Limb (tissue), 2 donors: ENCODE data around the gene ANLN.
"Not testable (repeated sequence)": the region's sequence is repeated elsewhere in the genome, so short reads cannot be mapped to it uniquely, and the experiment has no call there.

Experiments
- DNase-seq, 2 donors: peaks; one replicate each; pipeline ENCODE4 v3.0.0-alpha.2; 2016; ENCODE audit errors: extremely low spot score in 2 of 2

The ANLN gene

DNA sequence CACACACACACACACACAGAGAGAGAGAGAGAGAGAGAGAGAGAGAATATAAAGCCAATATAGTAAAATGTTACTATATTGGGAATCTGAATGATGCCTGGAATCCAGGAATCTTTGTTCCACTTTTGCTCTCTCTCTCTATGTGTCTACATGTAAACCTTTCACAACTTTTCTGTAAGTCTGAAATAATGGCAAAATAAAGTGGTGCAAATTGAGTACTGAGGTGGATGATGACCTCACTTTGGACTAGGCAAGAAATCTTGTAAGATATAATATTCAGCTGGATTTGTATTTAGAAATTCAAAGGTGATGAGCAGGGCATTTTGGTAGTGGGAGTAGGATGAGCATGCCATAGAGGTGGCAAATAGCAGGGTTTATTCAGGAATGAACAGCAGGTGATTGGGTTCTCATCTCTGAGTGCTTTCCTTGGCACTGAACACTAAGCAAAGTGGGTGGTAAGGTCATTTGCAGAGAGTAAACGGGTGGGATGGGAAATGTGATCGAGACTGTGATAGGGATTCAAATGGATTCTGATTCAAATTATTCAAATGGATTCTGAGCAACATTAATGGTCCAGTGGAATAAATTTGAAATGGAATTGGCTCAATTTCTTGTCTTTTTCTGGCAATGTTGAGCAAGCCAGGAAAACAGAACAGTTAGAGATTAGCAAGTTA lies 9.7 kb upstream of the ANLN start:
- no peak for DNase-seq

GRCh38 chr7:36381056-36381455 lies 8.6 kb upstream of the ANLN start:
- DNase-seq, result no peak

DNA sequence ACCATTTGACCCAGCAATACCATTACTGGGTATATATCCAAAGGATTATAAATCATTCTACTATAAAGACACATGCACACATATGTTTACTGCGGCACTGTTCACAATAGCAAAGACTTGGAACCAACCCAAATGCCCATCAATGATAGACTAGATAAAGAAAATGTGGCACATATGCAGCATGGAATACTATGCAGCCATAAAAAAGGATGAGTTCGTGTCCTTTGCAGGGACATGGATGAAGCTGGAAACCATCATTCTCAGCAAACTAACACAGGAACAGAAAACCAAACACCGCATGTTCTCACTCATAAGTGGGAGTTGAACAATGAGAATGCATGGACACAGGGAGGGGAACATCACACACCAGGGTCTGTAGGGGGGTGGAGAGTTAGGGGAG lies 6.4 kb upstream of the ANLN start:
- not testable (repeated sequence) for DNase-seq

GRCh38 chr7:36385646-36386045 lies 4.0 kb upstream of the ANLN start:
- DNase-seq, result not testable (repeated sequence)

GRCh38 chr7:36387435-36388231 lies 2.0 kb upstream of the ANLN start:
- DNase-seq, result no peak

GRCh38 chr7:36388423-36388822 lies 1.2 kb upstream of the ANLN start:
- DNase-seq, result no peak

DNA sequence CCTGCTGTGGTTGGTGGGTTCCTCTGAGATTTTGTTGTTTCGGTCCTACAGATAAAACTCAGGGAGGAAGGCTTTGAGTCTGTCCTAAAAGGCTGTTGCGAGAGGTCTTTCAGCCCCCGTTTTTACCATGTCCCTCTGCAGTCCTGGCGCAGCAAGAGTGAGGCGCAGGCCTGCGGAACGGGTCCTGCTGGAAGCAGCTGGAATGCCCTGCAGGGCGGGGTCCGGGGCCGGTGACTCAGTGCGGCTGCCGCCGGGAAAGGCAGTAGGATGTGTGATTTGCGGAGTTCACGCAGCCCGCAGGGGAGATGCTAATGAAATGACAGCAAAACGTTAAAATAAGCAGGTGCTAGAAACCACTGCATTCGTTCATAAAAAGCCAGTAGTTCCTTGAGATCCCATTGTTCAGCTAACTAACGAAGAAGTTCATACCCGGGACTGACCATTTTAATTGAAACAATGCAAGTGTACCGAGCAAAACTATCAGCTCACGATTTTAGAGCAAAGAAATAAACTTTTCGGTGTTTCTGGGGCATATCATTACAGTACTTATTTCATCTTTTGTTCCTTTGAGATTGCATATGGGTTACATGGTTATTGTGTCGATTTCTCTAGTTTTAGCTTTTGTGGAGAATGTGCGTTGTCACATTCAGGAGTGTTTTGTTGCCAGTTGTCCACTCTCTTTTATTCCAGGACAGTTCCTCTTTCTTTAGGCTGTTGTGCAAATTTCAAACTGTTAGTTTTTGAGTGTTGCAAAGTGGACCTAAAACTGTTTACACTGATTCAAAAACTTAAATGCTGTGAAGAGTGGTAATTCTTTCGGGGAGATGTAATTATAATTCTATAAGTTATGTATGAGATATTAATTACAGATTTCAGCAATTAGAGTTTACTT lies 783 bp downstream of the ANLN start:
- DNase-seq, result peak; percentile 79 to 88

GRCh38 chr7:36391436-36392198 lies 2.0 kb downstream of the ANLN start:
- no peak for DNase-seq

DNA sequence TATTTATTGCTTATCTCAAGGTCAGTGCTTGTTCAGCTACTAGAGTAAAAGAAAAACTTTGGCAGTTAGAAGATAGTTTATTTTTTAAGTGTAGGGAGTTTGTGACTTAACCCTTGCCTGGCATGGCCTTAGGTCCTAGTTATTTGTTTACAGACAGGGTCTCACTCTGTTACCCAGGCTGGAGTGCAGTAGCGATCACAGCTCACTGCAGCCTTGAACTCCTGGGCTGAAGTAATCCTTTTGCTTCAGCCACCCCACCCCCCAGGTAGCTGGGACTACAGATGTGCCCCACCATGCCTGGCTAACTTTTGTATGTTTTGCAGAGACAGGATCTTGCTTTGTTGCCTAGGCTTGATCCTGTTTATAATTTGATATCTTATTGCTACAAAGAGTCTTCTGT lies 4.2 kb downstream of the ANLN start:
- DNase-seq, result no peak

GRCh38 chr7:36395171-36395894 lies 5.7 kb downstream of the ANLN start:
- no peak for DNase-seq

- no peak for DNase-seq
Measured at GRCh38 chr7:36396150-36396549, 6.5 kb downstream of the ANLN start.

- no peak for DNase-seq
Measured at GRCh38 chr7:36400036-36400435, 10.4 kb downstream of the ANLN start.

GRCh38 chr7:36400606-36401005 lies 10.9 kb downstream of the ANLN start:
- no peak for DNase-seq

GRCh38 chr7:36403452-36403851 lies 13.8 kb downstream of the ANLN start:
- no peak for DNase-seq

DNA sequence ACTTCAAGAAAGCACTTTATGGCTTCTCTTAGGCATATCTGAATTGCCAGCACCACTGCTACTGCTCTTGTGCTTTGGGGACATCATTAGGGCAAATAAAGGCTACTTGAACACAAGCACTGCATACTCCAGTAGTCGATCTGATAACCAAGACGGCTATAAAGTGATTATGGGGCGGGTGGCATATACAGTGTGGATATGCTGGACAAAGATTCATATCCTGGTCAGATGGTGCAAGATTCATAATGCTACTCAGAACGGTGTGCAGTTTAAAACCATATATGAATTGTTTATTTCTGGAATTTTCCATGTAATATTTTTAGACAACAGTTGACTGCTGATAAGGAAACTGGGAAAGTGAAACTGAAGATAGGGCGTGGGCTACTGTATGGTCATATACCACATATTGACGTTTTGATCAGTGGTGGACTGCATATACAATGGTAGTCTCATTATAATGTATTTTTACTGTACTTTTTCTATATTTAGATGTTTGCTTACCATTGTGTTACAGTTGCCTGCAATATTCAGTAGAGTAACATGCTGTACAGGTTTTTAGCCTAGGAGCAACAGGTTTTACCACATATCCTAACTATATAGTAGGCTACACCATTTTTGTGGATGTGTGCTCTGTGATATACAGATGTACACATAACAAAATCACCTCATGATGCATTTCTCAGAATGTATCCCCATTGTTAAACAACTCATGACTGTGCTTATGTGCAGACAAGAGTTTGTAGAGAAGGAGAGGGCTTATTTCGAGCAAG lies 15.2 kb downstream of the ANLN start:
- no peak for DNase-seq

- DNase-seq, result no peak
Measured at GRCh38 chr7:36405409-36405803, 15.7 kb downstream of the ANLN start.

- DNase-seq, result no peak
Measured at GRCh38 chr7:36406156-36406555, 16.5 kb downstream of the ANLN start.

DNA sequence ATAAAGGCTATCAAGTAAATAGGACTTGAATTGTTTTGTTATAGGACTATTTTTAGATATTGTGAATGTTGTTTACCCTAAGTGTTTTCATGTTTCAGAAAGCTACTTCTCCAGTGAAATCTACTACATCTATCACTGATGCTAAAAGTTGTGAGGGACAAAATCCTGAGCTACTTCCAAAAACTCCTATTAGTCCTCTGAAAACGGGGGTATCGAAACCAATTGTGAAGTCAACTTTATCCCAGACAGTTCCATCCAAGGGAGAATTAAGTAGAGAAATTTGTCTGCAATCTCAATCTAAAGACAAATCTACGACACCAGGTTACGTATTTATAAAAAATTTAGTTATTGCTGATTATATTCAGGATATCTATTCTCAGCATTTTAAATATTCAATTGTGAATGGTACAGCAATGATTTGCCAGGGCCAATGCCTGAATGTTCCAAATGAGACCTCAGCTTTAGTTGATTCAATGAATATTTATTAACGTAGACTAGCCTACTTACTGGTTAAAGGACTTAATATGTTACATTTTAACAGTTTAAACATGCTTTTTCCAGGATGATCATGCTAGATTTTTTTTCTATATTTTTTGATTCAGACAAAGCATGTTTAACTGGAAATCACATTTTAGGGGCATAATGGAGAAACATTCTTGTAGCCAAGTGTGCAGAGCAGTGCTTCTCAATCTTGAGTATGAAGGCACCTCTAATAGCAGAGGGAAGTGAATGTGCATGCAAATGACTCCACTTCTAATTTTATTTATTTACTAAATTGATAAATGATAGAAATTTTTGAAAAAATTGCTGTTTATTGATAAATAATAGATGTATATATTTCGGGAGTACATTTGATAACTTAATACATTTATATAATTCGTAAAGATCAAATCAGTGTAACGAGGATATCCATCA lies 18.2 kb downstream of the ANLN start:
- no peak for DNase-seq

GRCh38 chr7:36408589-36408988 lies 18.9 kb downstream of the ANLN start:
- no peak for DNase-seq
